ENCODE data around the gene NXPH4. TPM values are rescaled to one million over a fixed set of nuclear protein-coding genes. Genes with fewer than 3 reads are reported as not detected.

Gene NXPH4
- total and polyA plus RNA-seq, 10 of the 15 experiments (the other 5 are each of a cell fraction or from before 2014, with no cell fraction given) = 0.03 to 0.26 TPM; not detected in 8

DNA sequence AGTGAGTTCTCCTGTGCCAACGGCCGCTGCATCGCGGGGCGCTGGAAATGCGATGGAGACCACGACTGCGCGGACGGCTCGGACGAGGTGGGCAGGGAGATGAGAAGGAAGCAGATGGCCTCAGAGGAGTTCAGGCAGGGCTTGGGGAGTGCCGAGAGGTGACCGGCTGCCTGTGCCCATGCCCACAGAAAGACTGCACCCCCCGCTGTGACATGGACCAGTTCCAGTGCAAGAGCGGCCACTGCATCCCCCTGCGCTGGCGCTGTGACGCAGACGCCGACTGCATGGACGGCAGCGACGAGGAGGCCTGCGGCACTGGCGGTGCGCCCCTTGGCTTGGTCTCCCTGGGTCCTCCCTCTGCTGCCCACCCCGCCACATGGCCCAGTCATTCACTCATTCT, 13.4 kb upstream of the NXPH4 start:
- POLR2A ChIA-PET = no interaction called here
- Histone ChIP-seq H3K27ac (ENCODE audit: control insufficient read depth, insufficient read depth) (no peak overlapping the region), H3K27me3 (replicated peaks in 1 of 2; ENCODE audit: control insufficient read depth in 2 of 2, insufficient read depth in 2 of 2, low read length in 1 of 2) (no peaks in the 10 kb centered on the region), H3K9ac (ENCODE audit: control insufficient read depth, insufficient read depth, low read length) (no peak overlapping the region), H3K9me3 (replicated peaks; ENCODE audit: control insufficient read depth, insufficient read depth, low read length) (no peaks in the 10 kb centered on the region), H3K79me2 (ENCODE audit: control insufficient read depth, insufficient read depth, low read length) (no peaks in the 10 kb centered on the region), H3K4me2 (ENCODE audit: control insufficient read depth, insufficient read depth) (no peak overlapping the region), H2AFZ (ENCODE audit: control insufficient read depth, low read depth, low read length) (no peak overlapping the region), H4K20me1 (ENCODE audit: control insufficient read depth, insufficient read depth) (no peaks in the 10 kb centered on the region), H3K4me3 (no peak overlapping the region), H3K36me3 (ENCODE audit: control insufficient read depth in 2 of 2, insufficient read depth in 2 of 2, low read length in 1 of 2) (no peaks in the 10 kb centered on the region), H3K4me1 (ENCODE audit: control insufficient read depth, insufficient read depth, low read length) (no peaks in the 10 kb centered on the region)
- ATAC-seq (no peak), FAIRE-seq (no peak), DNase-seq (ENCODE audit: low read depth, low spot score) (no peak)
- TF ChIP-seq HDAC6 (IDR thresholded peaks at IDR 0.05; ENCODE audit: unreplicated experiment) (no peak), ZZZ3 (IDR thresholded peaks at IDR 0.05; ENCODE audit: control insufficient read depth, insufficient read length, low read depth) (no peak), BCL11A (IDR thresholded peaks at IDR 0.05; ENCODE audit: low read depth, low read length) (no peak), DPF2 (IDR thresholded peaks at IDR 0.05) (no peak)
- CTCF ChIA-PET = no interaction called here
- in situ Hi-C loops (cut with MboI) (no loop called here), intact Hi-C loops (cut with micrococcal nuclease; ENCODE audit: unreplicated experiment) (no loop called here)
- SMC1A ChIA-PET (ENCODE audit: uncharacterized antibody, unreplicated experiment) = no interaction called here
- 71% methylated on average over 28 of the region's 28 CpGs for WGBS (ENCODE audit: insufficient coverage, insufficient replicate concordance, low lambda C conversion rate, missing lambda C conversion rate)
- no TSS peak for BruUV-seq (replicated peaks)
- RAD21 ChIA-PET (ENCODE audit: unreplicated experiment) = no interaction called here

DNA sequence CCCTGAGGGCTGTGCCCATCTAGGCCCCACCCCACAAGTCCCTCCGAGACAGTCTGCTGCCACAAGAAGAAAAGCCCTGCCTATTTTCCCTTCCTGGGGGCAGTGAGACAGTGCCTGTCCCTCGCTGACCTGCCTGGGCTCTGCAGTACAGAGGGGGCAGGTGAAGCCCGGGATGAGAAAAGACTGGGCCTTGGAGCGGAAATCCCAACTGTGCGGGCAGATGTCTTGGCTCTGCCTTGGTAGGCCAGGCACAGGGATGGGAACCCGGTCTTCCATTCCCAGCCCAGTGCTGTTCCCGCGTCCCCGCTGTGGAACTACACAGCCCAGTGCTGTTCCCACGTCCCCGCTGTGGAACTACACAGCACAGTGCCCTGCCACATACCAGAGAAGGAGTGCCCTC, 12.8 kb upstream of the NXPH4 start:
- intact Hi-C loops (cut with micrococcal nuclease; ENCODE audit: unreplicated experiment) (no loop called here), in situ Hi-C loops (cut with MboI) (no loop called here)
- RAD21 ChIA-PET (ENCODE audit: unreplicated experiment) = no interaction called here
- no peaks in the 10 kb centered on the region for H3K9me3 ChIP-seq (replicated peaks; ENCODE audit: control insufficient read depth, insufficient read depth, low read length)
- H3K9ac ChIP-seq (ENCODE audit: control insufficient read depth, insufficient read depth, low read length) = no peak overlapping the region
- H4K20me1 ChIP-seq (ENCODE audit: control insufficient read depth, insufficient read depth) = no peaks in the 10 kb centered on the region
- POLR2A ChIA-PET = no interaction called here
- DNase-seq (ENCODE audit: low read depth, low spot score) = no peak
- SMC1A ChIA-PET (ENCODE audit: uncharacterized antibody, unreplicated experiment) = no interaction called here
- H3K4me1 ChIP-seq (ENCODE audit: control insufficient read depth, insufficient read depth, low read length) = no peaks in the 10 kb centered on the region
- H3K27me3 ChIP-seq (replicated peaks in 1 of 2; ENCODE audit: control insufficient read depth in 2 of 2, insufficient read depth in 2 of 2, low read length in 1 of 2) = no peaks in the 10 kb centered on the region
- no peak overlapping the region for H3K4me2 ChIP-seq (ENCODE audit: control insufficient read depth, insufficient read depth)
- BruUV-seq (replicated peaks) = no TSS peak
- H3K4me3 ChIP-seq = no peak overlapping the region
- no peak for ATAC-seq
- no peaks in the 10 kb centered on the region for H3K36me3 ChIP-seq (ENCODE audit: control insufficient read depth in 2 of 2, insufficient read depth in 2 of 2, low read length in 1 of 2)
- 41% methylated on average over 11 of the region's 11 CpGs for WGBS (ENCODE audit: insufficient coverage, insufficient replicate concordance, low lambda C conversion rate, missing lambda C conversion rate)
- CTCF ChIA-PET = no interaction called here
- no peak overlapping the region for H3K27ac ChIP-seq (ENCODE audit: control insufficient read depth, insufficient read depth)
- no peak overlapping the region for H2AFZ ChIP-seq (ENCODE audit: control insufficient read depth, low read depth, low read length)
- no peak for FAIRE-seq
- H3K79me2 ChIP-seq (ENCODE audit: control insufficient read depth, insufficient read depth, low read length) = no peaks in the 10 kb centered on the region
- TF ChIP-seq HDAC2 (IDR thresholded peaks at IDR 0.05) (no peak), BHLHE40 (IDR thresholded peaks at IDR 0.05; ENCODE audit: borderline replicate concordance in 1 of 2, low read depth in 2 of 2, low read length in 1 of 2) (no peak), ZNF217 (IDR thresholded peaks at IDR 0.05) (no peak), SUZ12 (IDR thresholded peaks at IDR 0.05; ENCODE audit: unreplicated experiment) (no peak), CBFB (IDR thresholded peaks at IDR 0.05; ENCODE audit: low read depth) (no peak), ZNF207 (IDR thresholded peaks at IDR 0.05; ENCODE audit: borderline replicate concordance) (no peak), PAX8 (IDR thresholded peaks at IDR 0.05) (no peak), SUPT20H (IDR thresholded peaks at IDR 0.05; ENCODE audit: borderline replicate concordance, control insufficient read depth, low read depth, low read length) (no peak), NFIC (IDR thresholded peaks at IDR 0.05; ENCODE audit: low read depth, low read length) (no peak), CBX3 (IDR thresholded peaks at IDR 0.05; ENCODE audit: borderline replicate concordance, low read depth) (no peak)
- TF ChIP-seq, protein P1, sequence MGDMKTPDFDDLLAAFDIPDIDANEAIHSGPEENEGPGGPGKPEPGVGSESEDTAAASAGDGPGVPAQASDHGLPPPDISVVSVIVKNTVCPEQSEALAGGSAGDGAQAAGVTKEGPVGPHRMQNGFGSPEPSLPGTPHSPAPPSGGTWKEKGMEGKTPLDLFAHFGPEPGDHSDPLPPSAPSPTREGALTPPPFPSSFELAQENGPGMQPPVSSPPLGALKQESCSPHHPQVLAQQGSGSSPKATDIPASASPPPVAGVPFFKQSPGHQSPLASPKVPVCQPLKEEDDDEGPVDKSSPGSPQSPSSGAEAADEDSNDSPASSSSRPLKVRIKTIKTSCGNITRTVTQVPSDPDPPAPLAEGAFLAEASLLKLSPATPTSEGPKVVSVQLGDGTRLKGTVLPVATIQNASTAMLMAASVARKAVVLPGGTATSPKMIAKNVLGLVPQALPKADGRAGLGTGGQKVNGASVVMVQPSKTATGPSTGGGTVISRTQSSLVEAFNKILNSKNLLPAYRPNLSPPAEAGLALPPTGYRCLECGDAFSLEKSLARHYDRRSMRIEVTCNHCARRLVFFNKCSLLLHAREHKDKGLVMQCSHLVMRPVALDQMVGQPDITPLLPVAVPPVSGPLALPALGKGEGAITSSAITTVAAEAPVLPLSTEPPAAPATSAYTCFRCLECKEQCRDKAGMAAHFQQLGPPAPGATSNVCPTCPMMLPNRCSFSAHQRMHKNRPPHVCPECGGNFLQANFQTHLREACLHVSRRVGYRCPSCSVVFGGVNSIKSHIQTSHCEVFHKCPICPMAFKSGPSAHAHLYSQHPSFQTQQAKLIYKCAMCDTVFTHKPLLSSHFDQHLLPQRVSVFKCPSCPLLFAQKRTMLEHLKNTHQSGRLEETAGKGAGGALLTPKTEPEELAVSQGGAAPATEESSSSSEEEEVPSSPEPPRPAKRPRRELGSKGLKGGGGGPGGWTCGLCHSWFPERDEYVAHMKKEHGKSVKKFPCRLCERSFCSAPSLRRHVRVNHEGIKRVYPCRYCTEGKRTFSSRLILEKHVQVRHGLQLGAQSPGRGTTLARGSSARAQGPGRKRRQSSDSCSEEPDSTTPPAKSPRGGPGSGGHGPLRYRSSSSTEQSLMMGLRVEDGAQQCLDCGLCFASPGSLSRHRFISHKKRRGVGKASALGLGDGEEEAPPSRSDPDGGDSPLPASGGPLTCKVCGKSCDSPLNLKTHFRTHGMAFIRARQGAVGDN (IDR thresholded peaks at IDR 0.05) = no peak
- TF ChIP-seq, protein P2, sequence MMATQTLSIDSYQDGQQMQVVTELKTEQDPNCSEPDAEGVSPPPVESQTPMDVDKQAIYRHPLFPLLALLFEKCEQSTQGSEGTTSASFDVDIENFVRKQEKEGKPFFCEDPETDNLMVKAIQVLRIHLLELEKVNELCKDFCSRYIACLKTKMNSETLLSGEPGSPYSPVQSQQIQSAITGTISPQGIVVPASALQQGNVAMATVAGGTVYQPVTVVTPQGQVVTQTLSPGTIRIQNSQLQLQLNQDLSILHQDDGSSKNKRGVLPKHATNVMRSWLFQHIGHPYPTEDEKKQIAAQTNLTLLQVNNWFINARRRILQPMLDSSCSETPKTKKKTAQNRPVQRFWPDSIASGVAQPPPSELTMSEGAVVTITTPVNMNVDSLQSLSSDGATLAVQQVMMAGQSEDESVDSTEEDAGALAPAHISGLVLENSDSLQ (IDR thresholded peaks at IDR 0.05) = no peak
